22Rv1 (cell line): ENCODE data around the gene NBEA.

Experiments
- CTCF ChIP-seq: fragments of 450-650 bp; IDR thresholded peaks from 2 replicates; pipeline ENCODE4 v1.5.1; 2017; ENCODE audit warnings: mild to moderate bottlenecking
- ZFX ChIP-seq: fragments of 450-650 bp; IDR thresholded peaks from 2 replicates; pipeline ENCODE4 v1.6.1; 2017; ENCODE audit warnings: antibody characterized with exemption, borderline replicate concordance

- TF ChIP-seq CTCF (no peak), ZFX (no peak)
Measured at GRCh38 chr13:35285677-35286076, 343.6 kb downstream of the NBEA start.
